ENCODE data around the gene CD58. TPM values are rescaled to one million over a fixed set of nuclear protein-coding genes. Genes with fewer than 3 reads are reported as not detected.
"Not testable (repeated sequence)": the region's sequence is repeated elsewhere in the genome, so short reads cannot be mapped to it uniquely, and the experiment has no call there.

Gene CD58
- total RNA-seq, 2 experiments from 2014 or later: 12.4 to 16.0 TPM

DNA sequence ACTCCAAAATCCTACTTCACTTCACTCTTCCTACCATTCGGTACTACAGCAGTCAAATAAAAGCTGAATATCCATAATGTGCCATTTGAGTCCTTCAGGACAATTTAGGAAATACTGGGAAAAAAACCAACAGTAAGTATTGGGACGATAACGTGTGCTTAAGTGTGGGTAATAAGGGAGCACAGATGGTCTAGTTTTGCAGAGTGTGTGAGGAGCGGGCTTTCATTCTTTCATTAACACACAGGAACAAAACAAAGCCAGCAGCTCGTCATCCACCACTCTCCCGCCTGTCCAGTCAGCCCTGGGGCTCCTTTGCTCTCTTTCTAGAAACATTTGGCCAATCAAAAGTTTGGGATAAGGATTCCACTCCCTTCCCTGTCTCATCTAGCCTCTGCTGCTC, 33.6 kb upstream of the CD58 start:
- H3K9me3 Mint-ChIP-seq (ENCODE audit: low read depth); POLR2A ChIA-PET; H3K27me3 Mint-ChIP-seq; ATAC-seq; intact Hi-C loops (cut with DNase I, micrococcal nuclease); H3K36me3 Mint-ChIP-seq (ENCODE audit: low read depth); DNase-seq; H3K4me3 Mint-ChIP-seq; H3K27ac Mint-ChIP-seq; CTCF ChIA-PET: not testable (repeated sequence)
- peaks cover 27% of the 10 kb centered on the region for H3K4me1 Mint-ChIP-seq

- H3K27ac Mint-ChIP-seq; H3K4me3 Mint-ChIP-seq; H3K36me3 Mint-ChIP-seq (ENCODE audit: low read depth); DNase-seq; intact Hi-C loops (cut with DNase I, micrococcal nuclease); POLR2A ChIA-PET; ATAC-seq; H3K27me3 Mint-ChIP-seq; CTCF ChIA-PET; H3K9me3 Mint-ChIP-seq (ENCODE audit: low read depth): not testable (repeated sequence)
- peaks cover 24% of the 10 kb centered on the region for H3K4me1 Mint-ChIP-seq
Measured at GRCh38 chr1:116603646-116604045, 32.8 kb upstream of the CD58 start.

- intact Hi-C loops (cut with DNase I, micrococcal nuclease); ATAC-seq; H3K4me3 Mint-ChIP-seq; DNase-seq; CTCF ChIA-PET; H3K27ac Mint-ChIP-seq; H3K36me3 Mint-ChIP-seq (ENCODE audit: low read depth); POLR2A ChIA-PET; H3K9me3 Mint-ChIP-seq (ENCODE audit: low read depth); H3K27me3 Mint-ChIP-seq: not testable (repeated sequence)
- peaks cover 24% of the 10 kb centered on the region for H3K4me1 Mint-ChIP-seq
Measured at GRCh38 chr1:116599369-116599768, 28.5 kb upstream of the CD58 start.

DNA sequence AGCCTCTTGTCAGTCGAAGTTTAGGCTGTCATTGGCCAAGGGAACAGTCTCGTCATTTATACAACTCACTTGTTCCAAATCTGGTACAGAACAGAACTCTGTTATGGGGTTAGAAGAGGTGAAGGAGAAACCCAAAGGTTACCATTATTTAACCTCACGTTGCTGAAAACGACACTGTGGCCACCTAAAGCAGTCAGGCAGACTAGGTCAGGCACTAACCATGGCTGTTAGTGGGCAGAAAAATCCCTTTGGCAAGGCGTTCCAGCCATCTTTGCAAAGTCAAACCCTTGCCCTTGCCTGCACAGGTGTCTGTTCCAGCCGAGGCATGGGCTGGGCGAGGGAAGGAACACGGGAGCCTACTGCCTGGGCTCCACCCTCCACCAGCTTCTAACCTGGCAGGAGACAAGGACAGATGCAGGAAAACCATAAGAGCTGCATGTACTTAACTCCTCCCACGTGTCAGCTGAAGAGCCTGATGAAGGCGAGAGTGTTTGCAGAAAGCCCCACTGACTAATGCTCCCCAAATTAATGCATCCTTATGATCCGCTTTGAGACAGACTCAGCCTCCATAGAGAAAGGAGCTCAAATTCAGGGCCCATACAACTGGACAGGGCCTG, 27.7 kb upstream of the CD58 start:
- intact Hi-C loops (cut with DNase I, micrococcal nuclease); H3K9me3 Mint-ChIP-seq (ENCODE audit: low read depth); H3K4me3 Mint-ChIP-seq; H3K36me3 Mint-ChIP-seq (ENCODE audit: low read depth); H3K27ac Mint-ChIP-seq; POLR2A ChIA-PET; DNase-seq; H3K27me3 Mint-ChIP-seq: not testable (repeated sequence)
- peak; percentile 59 for ATAC-seq
- H3K4me1 Mint-ChIP-seq: peaks cover 24% of the 10 kb centered on the region
- CTCF ChIA-PET: interaction anchor here (1.9 kb wide), 1 partner anchor 24 kb away, joined by 5 read pairs; no protein-coding TSS in a partner anchor

DNA sequence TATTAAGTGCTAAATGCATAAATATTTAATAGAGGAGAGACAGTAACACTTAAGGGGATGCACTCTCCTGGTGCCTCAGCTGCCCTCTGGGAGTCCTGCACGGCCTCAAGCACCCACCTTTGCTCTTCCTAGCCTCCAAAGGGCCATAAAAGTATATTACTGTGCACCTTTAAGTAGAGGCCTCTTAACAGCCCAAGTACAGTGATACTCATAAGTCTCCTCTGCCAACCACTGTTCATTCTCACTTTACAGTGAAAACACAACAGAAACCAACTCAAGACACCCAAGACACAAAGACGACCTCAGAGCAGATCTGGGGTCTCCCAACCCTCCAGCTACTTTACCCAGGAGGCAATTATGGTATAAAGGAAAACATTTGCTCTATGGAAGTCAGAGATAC, 26.6 kb upstream of the CD58 start:
- H3K27ac Mint-ChIP-seq; POLR2A ChIA-PET; DNase-seq; H3K4me3 Mint-ChIP-seq; H3K9me3 Mint-ChIP-seq (ENCODE audit: low read depth); H3K36me3 Mint-ChIP-seq (ENCODE audit: low read depth); H3K27me3 Mint-ChIP-seq: not testable (repeated sequence)
- intact Hi-C loops (cut with DNase I, micrococcal nuclease): loop anchor here (2.0 kb wide), 1 partner anchor 23 kb away; no protein-coding TSS in a partner anchor
- peaks cover 24% of the 10 kb centered on the region for H3K4me1 Mint-ChIP-seq
- CTCF ChIA-PET: interaction anchor here (0.6 to 2.6 kb wide), 4 partner anchors 19 to 101 kb away, joined by 3 to 7 read pairs (median 4); no protein-coding TSS in a partner anchor
- peak; percentile 61 for ATAC-seq

GRCh38 chr1:116596742-116597307, 26.0 kb upstream of the CD58 start:
- H3K4me1 Mint-ChIP-seq: peaks cover 24% of the 10 kb centered on the region
- ATAC-seq; DNase-seq; H3K27ac Mint-ChIP-seq; H3K4me3 Mint-ChIP-seq; H3K9me3 Mint-ChIP-seq (ENCODE audit: low read depth); POLR2A ChIA-PET; H3K36me3 Mint-ChIP-seq (ENCODE audit: low read depth); H3K27me3 Mint-ChIP-seq: not testable (repeated sequence)
- intact Hi-C loops (cut with DNase I, micrococcal nuclease): loop anchor here (2.0 kb wide), 1 partner anchor 22 kb away; no protein-coding TSS in a partner anchor
- CTCF ChIA-PET: interaction anchor here (0.6 to 2.6 kb wide), 10 partner anchors 19 to 764 kb away, joined by 3 to 29 read pairs (median 4); no protein-coding TSS in a partner anchor

GRCh38 chr1:116595946-116596741, 25.3 kb upstream of the CD58 start:
- peak; percentile 75 for ATAC-seq
- POLR2A ChIA-PET: interaction anchor here (0.6 kb wide), 1 partner anchor 453 kb away, joined by 3 read pairs; no protein-coding TSS in a partner anchor

DNA sequence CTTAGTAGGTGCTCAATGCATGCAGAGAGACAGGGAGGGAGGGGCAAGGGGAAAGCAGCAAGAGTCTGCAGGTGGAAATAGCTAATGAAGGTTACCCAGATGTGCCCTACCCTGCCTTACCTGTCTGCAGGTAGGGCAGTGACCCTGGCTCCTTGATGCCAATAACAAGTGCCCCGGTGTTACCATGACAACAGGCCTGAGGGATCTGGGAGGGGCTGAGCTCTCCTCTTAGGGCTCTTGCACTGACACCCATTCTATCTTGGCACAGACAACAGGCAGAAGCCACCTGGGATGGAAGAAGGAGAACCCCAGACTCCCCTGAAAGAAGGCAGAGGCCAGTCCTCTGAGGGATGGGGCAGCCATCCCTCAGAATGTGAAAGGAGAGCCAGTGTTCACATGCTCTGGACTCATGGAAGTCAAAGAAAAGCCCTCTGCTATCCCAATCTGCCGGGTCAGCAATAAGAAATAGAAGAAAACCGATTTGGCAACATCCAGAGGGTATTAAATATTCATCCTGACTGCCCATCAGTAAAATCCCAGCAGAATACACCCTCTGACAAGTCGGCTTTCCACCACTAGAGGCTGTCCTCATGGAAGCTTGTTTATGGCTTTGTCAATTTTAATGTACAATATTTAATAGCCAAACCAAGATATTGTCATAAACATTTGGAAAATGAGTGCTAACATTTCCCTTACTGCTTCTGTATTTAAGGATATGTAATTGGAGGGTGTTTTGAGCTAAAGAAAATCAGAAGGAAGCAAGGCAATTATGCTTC, 24.4 kb upstream of the CD58 start:
- CTCF ChIA-PET: interaction anchor here (0.6 to 2.6 kb wide), 16 partner anchors 9 to 534 kb away, joined by 3 to 29 read pairs (median 4); no protein-coding TSS in a partner anchor
- peaks cover 24% of the 10 kb centered on the region for H3K4me1 Mint-ChIP-seq
- H3K27me3 Mint-ChIP-seq; intact Hi-C loops (cut with DNase I, micrococcal nuclease); POLR2A ChIA-PET; DNase-seq; H3K27ac Mint-ChIP-seq; H3K36me3 Mint-ChIP-seq (ENCODE audit: low read depth); ATAC-seq; H3K4me3 Mint-ChIP-seq; H3K9me3 Mint-ChIP-seq (ENCODE audit: low read depth): not testable (repeated sequence)

More at GRCh38 chr1:116595946-116596741, 25.3 kb upstream of the CD58 start:
- Mint-ChIP-seq H3K4me1 (peaks cover 24% of the 10 kb centered on the region), H3K4me3 (peak overlapping the region; percentile 49), H3K27ac (peak overlapping the region; percentile 51)
- CTCF ChIA-PET: interaction anchor here (0.7 to 2.6 kb wide), 17 partner anchors 10 to 765 kb away, joined by 3 to 29 read pairs (median 4); no protein-coding TSS in a partner anchor
- not testable (repeated sequence) for H3K36me3 Mint-ChIP-seq (ENCODE audit: low read depth); H3K9me3 Mint-ChIP-seq (ENCODE audit: low read depth); H3K27me3 Mint-ChIP-seq
- peak; percentile 59 for DNase-seq
- intact Hi-C loops (cut with DNase I, micrococcal nuclease): loop anchor here (2.0 kb wide), 1 partner anchor 21 kb away; no protein-coding TSS in a partner anchor

DNA sequence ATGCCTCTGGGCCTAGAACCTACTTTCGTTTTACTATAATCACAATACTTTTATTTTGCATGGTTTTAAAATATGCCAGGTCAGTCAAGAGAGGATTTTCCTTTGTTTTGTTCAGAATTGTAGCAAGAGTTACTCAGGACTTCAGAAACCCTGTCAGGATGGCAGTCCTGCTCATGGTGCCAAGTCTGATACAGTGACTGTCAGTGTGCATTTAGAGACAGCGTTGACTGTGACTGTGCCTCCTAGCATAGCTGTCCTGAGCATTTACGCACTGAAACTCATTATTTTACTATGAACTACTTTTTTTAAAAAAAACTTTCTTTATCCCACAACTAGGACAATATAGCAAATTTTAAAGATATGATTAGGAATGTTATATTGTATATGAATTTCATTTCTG, 23.2 kb upstream of the CD58 start:
- intact Hi-C loops (cut with DNase I, micrococcal nuclease); H3K27ac Mint-ChIP-seq; DNase-seq; H3K36me3 Mint-ChIP-seq (ENCODE audit: low read depth); H3K4me3 Mint-ChIP-seq; ATAC-seq; H3K9me3 Mint-ChIP-seq (ENCODE audit: low read depth); POLR2A ChIA-PET; H3K27me3 Mint-ChIP-seq: not testable (repeated sequence)
- CTCF ChIA-PET: interaction anchor here (0.6 to 1.0 kb wide), 2 partner anchors 19 to 441 kb away, joined by 3 to 4 read pairs; no protein-coding TSS in a partner anchor
- H3K4me1 Mint-ChIP-seq: peaks cover 28% of the 10 kb centered on the region

DNA sequence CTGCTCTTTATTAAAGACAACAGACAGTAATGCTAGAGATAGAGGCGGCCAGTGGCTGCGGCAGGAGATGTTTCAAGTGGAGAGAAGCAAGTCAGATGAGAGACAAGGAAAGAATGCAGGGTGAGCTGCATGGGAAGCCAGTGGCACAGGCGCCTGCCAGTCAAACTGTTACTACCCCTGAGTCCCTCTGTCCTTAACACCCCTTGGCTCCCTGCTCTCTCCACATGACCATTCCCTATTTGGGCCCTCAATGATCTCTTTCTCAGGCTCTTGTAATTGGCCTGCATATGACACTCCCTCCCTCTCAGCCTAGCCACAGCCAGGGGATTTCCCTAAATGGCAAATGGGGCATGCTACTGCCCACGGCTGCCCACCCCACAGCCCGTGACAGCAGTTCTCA, 22.6 kb upstream of the CD58 start:
- H3K27ac Mint-ChIP-seq; intact Hi-C loops (cut with DNase I, micrococcal nuclease); H3K9me3 Mint-ChIP-seq (ENCODE audit: low read depth); DNase-seq; H3K27me3 Mint-ChIP-seq; H3K36me3 Mint-ChIP-seq (ENCODE audit: low read depth); ATAC-seq; POLR2A ChIA-PET; H3K4me3 Mint-ChIP-seq: not testable (repeated sequence)
- peaks cover 24% of the 10 kb centered on the region for H3K4me1 Mint-ChIP-seq
- CTCF ChIA-PET: interaction anchor here (0.6 to 1.1 kb wide), 2 partner anchors 18 to 19 kb away, joined by 3 read pairs; no protein-coding TSS in a partner anchor

Measured in activated CD4-positive, alpha-beta T cell treated with anti-CD3 and anti-CD28 coated beads for 36 hours (primary cell).